ENCODE results near the gene ZBTB46.
"Not testable (repeated sequence)": the region's sequence is repeated elsewhere in the genome, so short reads cannot be mapped to it uniquely, and the experiment has no call there.

ZBTB46 gene

GRCh38 chr20:63734111-63734945 lies 96.7 kb downstream of the ZBTB46 start:
- no peak for TF ChIP-seq CTCF (IDR thresholded peaks at IDR 0.05)
- H3K4me3 ChIP-seq: no peak overlapping the region
- no peak for DNase-seq (ENCODE audit: low spot score)
- no peak overlapping the region for H3K27ac ChIP-seq

- no peak for TF ChIP-seq CTCF (IDR thresholded peaks at IDR 0.05)
- DNase-seq (ENCODE audit: low spot score): no peak
These were observed 97.4 kb downstream of the ZBTB46 start for GRCh38 chr20:63733579-63734081.

GRCh38 chr20:63733117-63733516 lies 97.9 kb downstream of the ZBTB46 start:
- TF ChIP-seq CTCF (IDR thresholded peaks at IDR 0.05): no peak
- no peak overlapping the region for H3K4me3 ChIP-seq
- DNase-seq (ENCODE audit: low spot score): no peak

More at GRCh38 chr20:63733579-63734081, 97.4 kb downstream of the ZBTB46 start:
- no peak overlapping the region for H3K4me3 ChIP-seq
- H3K27ac ChIP-seq: no peak overlapping the region

GRCh38 chr20:63732118-63733095 lies 98.7 kb downstream of the ZBTB46 start:
- TF ChIP-seq CTCF (IDR thresholded peaks at IDR 0.05): no peak
- H3K4me3 ChIP-seq: no peak overlapping the region
- DNase-seq (ENCODE audit: low spot score): no peak
- H3K27ac ChIP-seq: no peak overlapping the region

More at GRCh38 chr20:63733117-63733516, 97.9 kb downstream of the ZBTB46 start:
- no peak overlapping the region for H3K27ac ChIP-seq

- H3K27ac ChIP-seq: no peak overlapping the region
- no peak for TF ChIP-seq CTCF (IDR thresholded peaks at IDR 0.05)
- no peak overlapping the region for H3K4me3 ChIP-seq
- no peak for DNase-seq (ENCODE audit: low spot score)
These were observed 99.7 kb downstream of the ZBTB46 start for GRCh38 chr20:63731410-63731809.

- not testable (repeated sequence) for DNase-seq (ENCODE audit: low spot score); H3K27ac ChIP-seq; H3K4me3 ChIP-seq
These were observed 100.8 kb downstream of the ZBTB46 start for GRCh38 chr20:63730189-63730733.

- not testable (repeated sequence) for DNase-seq (ENCODE audit: low spot score)
These were observed 108.0 kb downstream of the ZBTB46 start for GRCh38 chr20:63722967-63723622.

More at GRCh38 chr20:63722967-63723622, 108.0 kb downstream of the ZBTB46 start:
- H3K27ac ChIP-seq, H3K4me3 ChIP-seq: not testable (repeated sequence)
